ENCODE results near the gene DDX11.

- TF ChIP-seq EZH2 (IDR thresholded peaks at IDR 0.05; ENCODE audit: low read depth, unreplicated experiment) = no peak
- no peak for TF ChIP-seq CTCF (conservative IDR thresholded peaks at IDR 0.05; ENCODE audit: low read depth in 2 of 2)
- no peak for TF ChIP-seq JUNB (IDR thresholded peaks at IDR 0.05; ENCODE audit: unreplicated experiment)
- no peak for TF ChIP-seq POLR2AphosphoS5 (IDR thresholded peaks at IDR 0.05; ENCODE audit: low read depth)
- TF ChIP-seq STAT1 (IDR thresholded peaks at IDR 0.05; ENCODE audit: unreplicated experiment) = no peak
- no peak for TF ChIP-seq CREB1 (CRISPR knock-in tag; IDR thresholded peaks at IDR 0.05; ENCODE audit: low read depth)
- no peak for TF ChIP-seq REST (IDR thresholded peaks at IDR 0.05; ENCODE audit: unreplicated experiment)
- TF ChIP-seq NANOG (IDR thresholded peaks at IDR 0.05; ENCODE audit: borderline replicate concordance) = no peak
- no peak for TF ChIP-seq EZH2phosphoT487 (IDR thresholded peaks at IDR 0.05; ENCODE audit: unreplicated experiment)
- TF ChIP-seq ZNF462 (CRISPR knock-in tag; IDR thresholded peaks at IDR 0.05) = no peak
- TF ChIP-seq ZNF331 (CRISPR knock-in tag; IDR thresholded peaks at IDR 0.05; ENCODE audit: low read depth) = no peak
- no peak for TF ChIP-seq ZNF114 (CRISPR knock-in tag; IDR thresholded peaks at IDR 0.05)
Observed at GRCh38 chr12:31122481-31122880, 48.8 kb downstream of the DDX11 start.

Measured in GM23338 (cell line).